ENCODE measurements around the gene NUP107.

Gene NUP107

GRCh38 chr12:68733661-68734071 is 46.9 kb downstream of the NUP107 start:
- no peak for DNase-seq (ENCODE audit: extremely low read depth in 1 of 2, low read depth in 1 of 2)

GRCh38 chr12:68739891-68740290 is 53.1 kb downstream of the NUP107 start:
- no peak for DNase-seq (ENCODE audit: extremely low read depth in 1 of 2, low read depth in 1 of 2)

GRCh38 chr12:68743356-68743755 is 56.6 kb downstream of the NUP107 start:
- DNase-seq (ENCODE audit: extremely low read depth in 1 of 2, low read depth in 1 of 2), result no peak

- DNase-seq (ENCODE audit: extremely low read depth in 1 of 2, low read depth in 1 of 2), result no peak
Observed at GRCh38 chr12:68745376-68745903, 58.7 kb downstream of the NUP107 start.

- peak; percentile 86 to 87 for DNase-seq (ENCODE audit: extremely low read depth in 1 of 2, low read depth in 1 of 2)
Observed at GRCh38 chr12:68745904-68746571, 59.3 kb downstream of the NUP107 start, which contains the start of gene SLC35E3. TSS of gene SLC35E3 (plus strand) at chr12:68746176. CDS start at chr12:68746378, 202 bp downstream.

- DNase-seq (ENCODE audit: extremely low read depth in 1 of 2, low read depth in 1 of 2), result peak; percentile 5 to 7
Observed at GRCh38 chr12:68746572-68747180, 59.9 kb downstream of the NUP107 start.

- no peak for DNase-seq (ENCODE audit: extremely low read depth in 1 of 2, low read depth in 1 of 2)
Observed at GRCh38 chr12:68749443-68749842, 62.7 kb downstream of the NUP107 start.

GRCh38 chr12:68749861-68750260 is 63.1 kb downstream of the NUP107 start:
- no peak for DNase-seq (ENCODE audit: extremely low read depth in 1 of 2, low read depth in 1 of 2)

GRCh38 chr12:68750506-68750905 is 63.7 kb downstream of the NUP107 start:
- no peak for DNase-seq (ENCODE audit: extremely low read depth in 1 of 2, low read depth in 1 of 2)

- DNase-seq (ENCODE audit: extremely low read depth in 1 of 2, low read depth in 1 of 2), result no peak
Observed at GRCh38 chr12:68755536-68756243, 68.9 kb downstream of the NUP107 start.

- no peak for DNase-seq (ENCODE audit: extremely low read depth in 1 of 2, low read depth in 1 of 2)
Observed at GRCh38 chr12:68759852-68760251, 73.1 kb downstream of the NUP107 start.

GRCh38 chr12:68760806-68761441 is 74.1 kb downstream of the NUP107 start:
- DNase-seq (ENCODE audit: extremely low read depth in 1 of 2, low read depth in 1 of 2), result no peak

GRCh38 chr12:68761442-68761812 is 74.6 kb downstream of the NUP107 start:
- DNase-seq (ENCODE audit: extremely low read depth in 1 of 2, low read depth in 1 of 2), result no peak

GRCh38 chr12:68761901-68762630 is 75.3 kb downstream of the NUP107 start:
- no peak for DNase-seq (ENCODE audit: extremely low read depth in 1 of 2, low read depth in 1 of 2)

GRCh38 chr12:68762691-68763090 is 75.9 kb downstream of the NUP107 start:
- DNase-seq (ENCODE audit: extremely low read depth in 1 of 2, low read depth in 1 of 2), result no peak

- no peak for DNase-seq (ENCODE audit: extremely low read depth in 1 of 2, low read depth in 1 of 2)
Observed at GRCh38 chr12:68765696-68766095, 78.9 kb downstream of the NUP107 start.

GRCh38 chr12:68766646-68767045 is 79.9 kb downstream of the NUP107 start:
- DNase-seq (ENCODE audit: extremely low read depth in 1 of 2, low read depth in 1 of 2), result no peak

GRCh38 chr12:68767191-68767590 is 80.4 kb downstream of the NUP107 start:
- DNase-seq (ENCODE audit: extremely low read depth in 1 of 2, low read depth in 1 of 2), result no peak

GRCh38 chr12:68768431-68768939 is 81.7 kb downstream of the NUP107 start:
- no peak for DNase-seq (ENCODE audit: extremely low read depth in 1 of 2, low read depth in 1 of 2)

- no peak for DNase-seq (ENCODE audit: extremely low read depth in 1 of 2, low read depth in 1 of 2)
Observed at GRCh38 chr12:68769941-68770340, 83.2 kb downstream of the NUP107 start.

Data from stimulated activated CD8-positive, alpha-beta memory T cell treated with anti-CD3 and anti-CD28 coated beads, Interleukin-7, amount 100 ng/mL, for 48 hours (primary cell).